Omental fat pad (tissue), 4 donors: ENCODE data around the gene CACNA1D. TPM values are rescaled to one million over a fixed set of nuclear protein-coding genes. Genes with fewer than 3 reads are reported as not detected.

Experiments used
- ATAC-seq: fragments of 150-250 bp; one replicate; pipeline ENCODE4 v1.9.1; 2016; ENCODE audit warnings: mild to moderate bottlenecking, moderate library complexity; ENCODE audit not compliant: low FRiP score
- DNase-seq: peaks from one replicate; pipeline ENCODE4 v3.0.0-alpha.2; 2019; ENCODE audit warnings: low spot score
- total RNA-seq, 4 donors: library from RNA; depleted of rRNA; stranded (reverse); fragments of >200 nt; gene quantifications; one replicate each; pipeline ENCODE4 v1.1.0, GENCODE V29; 2016
- TF ChIP-seq, protein P1 (sequence below), 3 donors: fragments of 450-650 bp; IDR thresholded peaks; one replicate each; pipeline ENCODE4 v1.5.1; 2016 to 2017; ENCODE audit warnings: antibody characterized with exemption in 3 of 3, mild to moderate bottlenecking in 3 of 3, moderate library complexity in 2 of 3

Gene CACNA1D
- total RNA-seq, 4 donors from 2014 or later = 0.24 to 1.8 (median 0.74) TPM

DNA sequence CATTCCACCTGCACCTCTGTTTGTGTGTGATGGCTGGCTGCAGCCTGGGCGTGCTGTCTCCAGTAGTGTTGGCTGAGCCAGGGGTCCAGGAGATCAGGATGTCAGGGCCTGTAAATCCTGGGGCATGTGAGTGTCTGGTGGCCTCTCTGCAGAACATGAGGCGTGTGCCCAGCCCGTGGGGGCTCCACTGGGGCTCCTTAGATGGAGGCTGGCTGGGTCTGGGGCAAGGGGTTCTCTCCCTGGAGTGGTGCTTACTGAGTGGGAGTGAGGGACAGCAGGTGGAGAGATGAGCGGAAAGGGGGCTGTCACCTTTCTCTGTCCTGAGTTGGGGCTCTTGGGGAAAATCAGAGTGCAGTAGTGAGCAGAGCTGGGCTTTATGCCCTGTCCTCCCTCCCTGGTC lies 199.6 kb downstream of the CACNA1D start:
- no peak for ATAC-seq
- no peak for DNase-seq
- TF ChIP-seq, protein P1, sequence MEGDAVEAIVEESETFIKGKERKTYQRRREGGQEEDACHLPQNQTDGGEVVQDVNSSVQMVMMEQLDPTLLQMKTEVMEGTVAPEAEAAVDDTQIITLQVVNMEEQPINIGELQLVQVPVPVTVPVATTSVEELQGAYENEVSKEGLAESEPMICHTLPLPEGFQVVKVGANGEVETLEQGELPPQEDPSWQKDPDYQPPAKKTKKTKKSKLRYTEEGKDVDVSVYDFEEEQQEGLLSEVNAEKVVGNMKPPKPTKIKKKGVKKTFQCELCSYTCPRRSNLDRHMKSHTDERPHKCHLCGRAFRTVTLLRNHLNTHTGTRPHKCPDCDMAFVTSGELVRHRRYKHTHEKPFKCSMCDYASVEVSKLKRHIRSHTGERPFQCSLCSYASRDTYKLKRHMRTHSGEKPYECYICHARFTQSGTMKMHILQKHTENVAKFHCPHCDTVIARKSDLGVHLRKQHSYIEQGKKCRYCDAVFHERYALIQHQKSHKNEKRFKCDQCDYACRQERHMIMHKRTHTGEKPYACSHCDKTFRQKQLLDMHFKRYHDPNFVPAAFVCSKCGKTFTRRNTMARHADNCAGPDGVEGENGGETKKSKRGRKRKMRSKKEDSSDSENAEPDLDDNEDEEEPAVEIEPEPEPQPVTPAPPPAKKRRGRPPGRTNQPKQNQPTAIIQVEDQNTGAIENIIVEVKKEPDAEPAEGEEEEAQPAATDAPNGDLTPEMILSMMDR (IDR thresholded peaks at IDR 0.05) = no peak

DNA sequence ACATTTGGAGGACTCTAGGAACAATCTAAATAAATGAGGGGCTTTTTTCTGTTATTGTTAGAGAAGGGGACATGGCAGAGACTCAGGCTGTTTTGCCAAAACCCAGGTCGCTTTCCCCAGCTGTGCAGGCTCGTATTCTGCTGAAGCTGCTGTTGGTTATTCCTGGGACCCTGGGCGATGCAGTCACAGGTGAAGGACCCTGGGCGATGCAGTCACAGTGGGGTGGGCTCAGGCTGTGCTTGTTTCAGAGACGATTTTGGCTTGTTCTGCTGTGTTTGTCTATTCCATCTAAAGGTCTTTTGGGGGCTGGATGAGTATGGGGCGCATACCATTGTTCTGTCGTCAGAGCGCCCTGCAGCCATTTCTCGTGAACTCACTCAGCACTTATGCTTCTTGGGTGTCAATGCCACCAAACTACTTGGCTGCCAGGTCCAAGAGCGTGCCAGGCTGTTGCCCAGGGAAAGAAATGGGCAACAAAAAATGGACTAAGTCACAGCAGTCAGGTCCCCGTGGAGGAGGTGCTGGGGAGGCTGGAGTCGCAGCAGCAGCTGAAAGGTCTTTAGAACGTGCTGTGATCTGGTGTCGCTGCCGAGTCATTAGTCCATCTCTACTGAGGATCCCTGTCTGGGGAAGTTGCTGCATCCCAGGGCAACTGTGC lies 200.4 kb downstream of the CACNA1D start:
- DNase-seq = no peak

DNA sequence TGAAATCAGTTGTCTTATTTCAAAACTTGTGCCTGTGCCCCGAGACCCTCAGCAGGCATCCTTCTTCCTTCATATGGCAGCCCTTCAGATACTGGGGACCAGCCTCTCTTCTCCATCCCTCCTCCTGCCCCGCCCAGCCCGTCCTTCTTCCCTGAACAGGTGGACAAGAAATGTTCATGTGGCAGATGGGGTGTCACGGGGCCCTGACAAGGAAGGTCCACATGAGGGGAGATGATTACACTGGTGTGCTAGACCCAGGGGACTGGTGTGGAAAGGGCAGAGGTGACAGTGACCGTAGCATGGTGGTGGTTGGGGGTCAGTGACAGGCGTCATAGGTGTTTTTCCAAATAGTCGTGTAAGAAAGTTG lies 200.9 kb downstream of the CACNA1D start:
- ATAC-seq (no peak), DNase-seq (no peak)
- TF ChIP-seq, protein P1 (IDR thresholded peaks at IDR 0.05) = no peak

More for the DNA sequence above, 200.4 kb downstream of the CACNA1D start:
- TF ChIP-seq, protein P1 (IDR thresholded peaks at IDR 0.05) = no peak
- ATAC-seq = no peak

DNA sequence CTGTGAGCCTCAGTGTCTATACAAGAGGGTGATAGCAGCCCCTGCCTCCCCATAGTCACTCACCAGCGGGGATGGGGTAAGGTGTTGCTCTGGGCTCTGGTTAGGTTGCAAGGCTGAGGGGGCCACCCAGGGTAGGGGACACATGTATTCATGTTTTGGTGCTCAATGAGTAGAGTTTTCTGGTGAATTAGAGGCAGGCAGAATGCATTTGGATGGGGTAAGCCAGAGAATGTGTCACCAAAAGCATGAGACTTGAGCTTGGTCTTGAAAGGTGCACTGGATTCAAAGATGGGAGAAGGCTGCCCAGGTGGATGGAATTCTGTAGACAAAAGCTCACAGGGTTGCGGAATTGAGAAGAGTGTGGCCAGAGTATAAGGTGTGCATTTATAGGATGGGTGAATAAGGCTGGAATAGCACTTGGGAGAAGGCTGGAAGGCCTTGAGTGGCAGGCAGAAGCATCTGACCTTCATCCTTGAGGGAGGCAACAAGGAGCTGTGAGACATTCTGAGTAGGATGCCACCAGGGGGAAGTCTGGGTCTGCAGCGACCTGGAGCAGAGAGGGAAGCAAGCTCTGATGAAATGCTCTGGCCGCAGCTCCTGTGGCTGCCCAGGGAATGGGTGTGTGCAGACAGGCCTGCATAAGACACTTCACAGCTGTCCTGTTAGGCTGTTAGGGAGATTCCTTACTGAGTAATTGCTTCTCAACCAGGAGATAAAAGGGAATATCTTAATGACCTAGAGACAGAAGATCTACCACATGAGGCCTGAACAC lies 202.2 kb downstream of the CACNA1D start:
- ATAC-seq (no peak), DNase-seq (no peak)
- TF ChIP-seq, protein P1 (IDR thresholded peaks at IDR 0.05) = no peak

DNA sequence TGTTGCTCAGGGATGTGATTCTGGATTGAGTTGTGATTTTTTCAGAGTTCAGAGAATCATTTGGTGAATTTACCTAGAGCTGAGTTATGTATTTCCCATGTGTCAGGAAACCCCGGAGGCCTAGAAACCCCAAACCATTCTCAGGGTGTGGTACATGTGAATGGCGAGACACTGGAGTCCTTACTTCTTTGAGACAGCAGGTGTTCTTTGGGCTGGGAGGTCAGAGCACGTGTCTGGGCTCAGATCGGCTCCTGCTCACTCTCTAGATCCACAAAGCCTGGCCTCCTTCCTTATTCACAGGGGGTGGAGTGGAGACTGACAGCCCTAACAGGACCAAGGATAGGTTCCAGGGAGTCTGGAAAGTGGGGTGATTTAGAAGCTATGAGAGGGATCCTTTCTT lies 206.0 kb downstream of the CACNA1D start:
- no peak for DNase-seq
- ATAC-seq = no peak
- TF ChIP-seq, protein P1 (IDR thresholded peaks at IDR 0.05) = no peak

DNA sequence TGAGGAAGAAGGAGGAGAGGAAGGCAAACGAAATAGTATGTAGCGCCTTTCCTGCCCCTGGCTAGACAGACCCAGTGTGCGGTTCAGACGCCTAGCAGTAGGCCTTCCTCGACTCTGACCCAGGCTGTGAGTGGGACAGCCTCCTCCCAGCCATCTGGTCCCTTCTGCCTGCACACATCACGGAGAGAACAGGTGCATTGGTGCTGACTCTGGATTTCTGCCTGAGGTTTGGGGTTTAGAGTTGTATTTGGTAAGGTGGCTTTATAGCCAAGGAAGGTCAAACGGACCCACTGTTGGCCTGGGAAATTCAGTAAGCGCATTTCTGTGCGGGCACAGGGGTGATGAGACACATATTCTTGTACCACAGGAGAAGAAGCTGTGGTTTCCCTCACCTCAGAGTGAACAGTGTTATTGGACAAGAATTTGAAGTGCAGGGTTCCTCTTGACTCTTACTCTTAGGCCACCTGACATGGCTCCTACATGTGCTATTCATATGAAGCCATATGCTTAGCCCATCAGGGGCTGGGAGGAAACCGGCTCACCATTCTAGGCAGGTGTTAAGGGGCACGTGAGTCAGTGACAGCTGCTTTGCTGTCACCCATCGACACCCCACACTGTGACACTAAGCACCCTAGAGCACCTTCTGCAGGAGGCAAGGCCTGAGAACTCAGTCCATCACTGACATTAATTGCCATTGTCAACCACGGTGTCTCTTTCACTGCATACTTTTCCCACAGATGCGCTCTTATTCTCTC lies 208.5 kb downstream of the CACNA1D start:
- DNase-seq (no peak), ATAC-seq (no peak)
- TF ChIP-seq, protein P1 (IDR thresholded peaks at IDR 0.05) = no peak
